ENCODE measurements around the gene CA14. TPM values are rescaled to one million over a fixed set of nuclear protein-coding genes. Genes with fewer than 3 reads are reported as not detected.

The CA14 gene
- total RNA-seq, 4 donors from 2014 or later = 0.54 to 1.5 (median 0.78) TPM

DNA sequence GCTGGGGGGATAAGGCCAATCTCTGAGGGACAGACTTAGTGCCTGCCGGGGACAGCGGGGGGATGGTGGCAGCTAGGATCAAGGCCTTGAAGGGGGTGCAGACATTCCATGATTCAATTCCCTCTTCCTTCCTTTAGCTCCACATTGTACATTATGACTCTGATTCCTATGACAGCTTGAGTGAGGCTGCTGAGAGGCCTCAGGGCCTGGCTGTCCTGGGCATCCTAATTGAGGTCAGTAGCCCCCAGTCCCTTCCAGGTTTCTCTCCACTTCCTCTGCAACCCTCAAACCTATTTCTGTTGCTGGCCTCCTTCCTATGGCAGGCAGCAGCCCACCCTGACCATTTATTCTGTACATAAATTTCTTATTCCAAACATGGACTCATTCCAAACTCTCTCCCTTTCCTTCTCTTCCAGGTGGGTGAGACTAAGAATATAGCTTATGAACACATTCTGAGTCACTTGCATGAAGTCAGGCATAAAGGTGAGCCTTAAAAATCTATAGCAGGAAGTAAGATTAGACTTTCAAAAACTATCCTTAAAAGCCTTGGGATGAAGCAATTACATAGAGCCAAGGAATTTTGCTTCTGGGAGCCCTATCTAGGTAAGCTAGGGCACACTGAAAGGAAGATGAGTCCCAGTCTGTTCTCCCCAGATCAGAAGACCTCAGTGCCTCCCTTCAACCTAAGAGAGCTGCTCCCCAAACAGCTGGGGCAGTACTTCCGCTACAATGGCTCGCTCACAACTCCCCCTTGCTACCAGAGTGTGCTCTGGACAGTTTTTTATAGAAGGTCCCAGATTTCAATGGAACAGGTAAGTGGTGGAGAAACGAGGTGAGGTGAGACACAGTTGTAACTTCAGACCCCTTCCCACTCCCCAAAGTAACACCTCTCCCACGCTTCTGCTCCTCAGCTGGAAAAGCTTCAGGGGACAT, 5.1 kb downstream of the CA14 start:
- WGBS, 2 donors (ENCODE audit: low coverage in 1 of 2) = 89 to 93% methylated on average over 2 to 4 of the region's 6 CpGs
- Histone ChIP-seq H3K27me3 (no peaks in the 10 kb centered on the region), H3K4me1 (peaks cover 2 to 44% (median 16%) of the 10 kb centered on the region in 3 donors), H3K27ac (no peak overlapping the region), H3K9me3 (no peaks in the 10 kb centered on the region), H3K36me3 (peaks cover 0 to 36% of the 10 kb centered on the region in 2 donors), H3K4me3 (no peak overlapping the region)
- ATAC-seq = no peak
- TF ChIP-seq, protein P1, sequence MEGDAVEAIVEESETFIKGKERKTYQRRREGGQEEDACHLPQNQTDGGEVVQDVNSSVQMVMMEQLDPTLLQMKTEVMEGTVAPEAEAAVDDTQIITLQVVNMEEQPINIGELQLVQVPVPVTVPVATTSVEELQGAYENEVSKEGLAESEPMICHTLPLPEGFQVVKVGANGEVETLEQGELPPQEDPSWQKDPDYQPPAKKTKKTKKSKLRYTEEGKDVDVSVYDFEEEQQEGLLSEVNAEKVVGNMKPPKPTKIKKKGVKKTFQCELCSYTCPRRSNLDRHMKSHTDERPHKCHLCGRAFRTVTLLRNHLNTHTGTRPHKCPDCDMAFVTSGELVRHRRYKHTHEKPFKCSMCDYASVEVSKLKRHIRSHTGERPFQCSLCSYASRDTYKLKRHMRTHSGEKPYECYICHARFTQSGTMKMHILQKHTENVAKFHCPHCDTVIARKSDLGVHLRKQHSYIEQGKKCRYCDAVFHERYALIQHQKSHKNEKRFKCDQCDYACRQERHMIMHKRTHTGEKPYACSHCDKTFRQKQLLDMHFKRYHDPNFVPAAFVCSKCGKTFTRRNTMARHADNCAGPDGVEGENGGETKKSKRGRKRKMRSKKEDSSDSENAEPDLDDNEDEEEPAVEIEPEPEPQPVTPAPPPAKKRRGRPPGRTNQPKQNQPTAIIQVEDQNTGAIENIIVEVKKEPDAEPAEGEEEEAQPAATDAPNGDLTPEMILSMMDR (IDR thresholded peaks at IDR 0.05) = no peak
- TF ChIP-seq POLR2AphosphoS5 (IDR thresholded peaks at IDR 0.05) (no peak), EP300 (IDR thresholded peaks at IDR 0.05) (no peak), POLR2A (IDR thresholded peaks at IDR 0.05) (no peak)

DNA sequence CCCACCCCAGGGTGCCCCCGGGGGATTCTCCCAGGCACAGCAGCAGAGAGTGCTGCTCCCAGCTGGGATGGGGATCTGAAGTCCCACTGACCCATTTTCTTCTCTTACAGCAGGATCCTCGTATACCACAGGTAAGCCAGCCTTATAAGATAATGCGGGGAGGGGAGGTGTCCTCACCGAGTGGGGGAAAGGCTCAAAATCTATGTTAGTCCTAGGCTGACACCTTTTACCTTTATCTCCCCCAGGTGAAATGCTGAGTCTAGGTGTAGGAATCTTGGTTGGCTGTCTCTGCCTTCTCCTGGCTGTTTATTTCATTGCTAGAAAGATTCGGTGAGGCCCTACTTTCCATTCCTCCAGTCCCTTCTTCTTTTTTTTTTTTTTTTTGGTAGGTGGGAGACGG, 6.0 kb downstream of the CA14 start:
- 63 to 78% methylated on average over 5 of the region's 6 CpGs for WGBS, 2 donors (ENCODE audit: low coverage in 1 of 2)
- no peak overlapping the region for H3K27ac ChIP-seq
- no peak for ATAC-seq
- H3K4me3 ChIP-seq = no peak overlapping the region
- H3K9me3 ChIP-seq = no peaks in the 10 kb centered on the region
- TF ChIP-seq POLR2AphosphoS5 (IDR thresholded peaks at IDR 0.05) (no peak), POLR2A (IDR thresholded peaks at IDR 0.05) (no peak)
- TF ChIP-seq, protein P1 (IDR thresholded peaks at IDR 0.05) = no peak
- peaks cover 3 to 41% (median 19%) of the 10 kb centered on the region in 3 donors for H3K4me1 ChIP-seq
- H3K36me3 ChIP-seq = peaks cover 0 to 36% of the 10 kb centered on the region in 2 donors
- no peaks in the 10 kb centered on the region for H3K27me3 ChIP-seq

DNA sequence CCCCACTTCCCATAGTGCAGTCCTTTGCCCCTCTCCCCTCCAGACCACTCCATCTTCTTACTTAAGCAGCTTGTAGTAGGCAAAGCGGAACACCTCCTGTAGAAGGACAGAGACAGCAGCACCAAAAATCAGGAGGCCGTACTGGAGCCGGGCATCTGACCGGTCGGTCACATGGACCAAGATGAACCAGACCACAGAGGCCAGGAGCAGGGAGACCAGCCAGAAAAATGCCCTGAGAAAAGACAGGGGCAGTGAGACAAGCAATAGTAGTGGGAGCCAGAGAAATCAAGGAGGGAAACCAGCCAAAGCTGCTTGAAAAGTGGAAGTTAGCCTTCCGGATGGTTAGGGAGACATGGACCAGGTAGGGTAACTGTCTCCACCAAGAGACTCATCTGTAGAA, 10.3 kb downstream of the CA14 start:
- ATAC-seq = no peak
- Histone ChIP-seq H3K9me3 (no peaks in the 10 kb centered on the region), H3K27ac (peak overlapping the region; percentile 88 to 97 (median 92)), H3K36me3 (peaks cover 0 to 36% of the 10 kb centered on the region in 2 donors), H3K27me3 (no peaks in the 10 kb centered on the region), H3K4me1 (peaks cover 3 to 46% (median 20%) of the 10 kb centered on the region in 3 donors), H3K4me3 (peak overlapping the region; percentile 83 to 89)
- TF ChIP-seq POLR2AphosphoS5 (IDR thresholded peaks at IDR 0.05) (no peak), EP300 (IDR thresholded peaks at IDR 0.05) (no peak), POLR2A (IDR thresholded peaks at IDR 0.05) (no peak)
- TF ChIP-seq, protein P1 (IDR thresholded peaks at IDR 0.05) = no peak
- WGBS, 2 donors (ENCODE audit: low coverage in 1 of 2) = 11% methylated on average over 5 of the region's 6 CpGs; no CpG with 5 or more reads in 1 of the 2 donors

DNA sequence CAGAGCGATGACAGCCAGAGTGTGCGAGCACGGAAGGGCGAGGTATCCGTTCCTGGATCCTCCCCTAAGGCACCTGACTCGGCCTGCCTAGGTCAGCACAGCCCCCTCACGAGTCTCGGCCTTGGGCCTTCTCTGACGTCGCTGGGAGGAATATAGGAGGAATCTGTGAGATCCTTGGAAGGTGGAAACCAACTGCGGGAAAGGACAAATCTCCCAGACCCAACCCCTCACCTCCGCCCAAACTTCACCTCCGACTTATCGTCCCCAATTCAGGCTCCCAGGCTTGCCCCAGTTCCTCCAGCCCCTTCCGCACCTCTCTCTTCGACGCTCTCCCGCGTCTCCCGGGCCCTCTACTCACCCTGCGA, 10.7 kb downstream of the CA14 start:
- H3K4me1 ChIP-seq = peaks cover 3 to 51% (median 24%) of the 10 kb centered on the region in 3 donors
- peaks cover 0 to 36% of the 10 kb centered on the region in 2 donors for H3K36me3 ChIP-seq
- no peaks in the 10 kb centered on the region for H3K9me3 ChIP-seq
- H3K27ac ChIP-seq = peak overlapping the region; percentile 88 to 97 (median 92)
- H3K4me3 ChIP-seq = peak overlapping the region; percentile 83 to 89
- TF ChIP-seq, protein P1 (IDR thresholded peaks at IDR 0.05) = no peak
- no peak for TF ChIP-seq POLR2A (IDR thresholded peaks at IDR 0.05)
- no peak for TF ChIP-seq EP300 (IDR thresholded peaks at IDR 0.05)
- no peak for TF ChIP-seq POLR2AphosphoS5 (IDR thresholded peaks at IDR 0.05)
- ATAC-seq = peak; percentile 20
- H3K27me3 ChIP-seq = no peaks in the 10 kb centered on the region
- 0% methylated on average over 6 to 14 of the region's 21 CpGs for WGBS, 2 donors (ENCODE audit: low coverage in 1 of 2)
